ENCODE measurements around the gene TBP. TPM values are rescaled to one million over a fixed set of nuclear protein-coding genes. Genes with fewer than 3 reads are reported as not detected.
"Not testable (repeated sequence)": the region's sequence is repeated elsewhere in the genome, so short reads cannot be mapped to it uniquely, and the experiment has no call there.

The TBP gene
- total RNA-seq, 1 donor, result 11.9 TPM

GRCh38 chr6:170508892-170509722, 45.1 kb upstream of the TBP start:
- not testable (repeated sequence) for H3K4me3 ChIP-seq (ENCODE audit: insufficient read depth, low read length); H2AFZ ChIP-seq (ENCODE audit: low read length); DNase-seq (ENCODE audit: insufficient read length, low spot score, missing footprints); H3K79me2 ChIP-seq (ENCODE audit: insufficient read depth, low read length); H3K4me1 ChIP-seq (ENCODE audit: insufficient read depth, low read length); H3K9me3 ChIP-seq (ENCODE audit: low read depth, low read length); H4K20me1 ChIP-seq (ENCODE audit: insufficient read depth, low read length); H3K27ac ChIP-seq (ENCODE audit: low read depth, low read length); H3K27me3 ChIP-seq (ENCODE audit: insufficient read depth, low read length); H3K36me3 ChIP-seq (ENCODE audit: insufficient read depth, low read length); H3K4me2 ChIP-seq (ENCODE audit: insufficient read depth, low read length)

- H3K4me3 ChIP-seq (ENCODE audit: insufficient read depth, low read length), result no peak overlapping the region
- no peak for DNase-seq (ENCODE audit: insufficient read length, low spot score, missing footprints)
- no peak for TF ChIP-seq CTCF (IDR thresholded peaks at IDR 0.05; ENCODE audit: extremely low read depth, low read depth, low read length)
- no peaks in the 10 kb centered on the region for H3K9me3 ChIP-seq (ENCODE audit: low read depth, low read length)
- H3K4me2 ChIP-seq (ENCODE audit: insufficient read depth, low read length), result no peak overlapping the region
- H3K27ac ChIP-seq (ENCODE audit: low read depth, low read length), result no peak overlapping the region
- H3K27me3 ChIP-seq (ENCODE audit: insufficient read depth, low read length), result no peaks in the 10 kb centered on the region
- H3K4me1 ChIP-seq (ENCODE audit: insufficient read depth, low read length), result no peaks in the 10 kb centered on the region
- H4K20me1 ChIP-seq (ENCODE audit: insufficient read depth, low read length), result no peaks in the 10 kb centered on the region
- no peaks in the 10 kb centered on the region for H3K36me3 ChIP-seq (ENCODE audit: insufficient read depth, low read length)
- no peaks in the 10 kb centered on the region for H3K79me2 ChIP-seq (ENCODE audit: insufficient read depth, low read length)
- H2AFZ ChIP-seq (ENCODE audit: low read length), result no peak overlapping the region
These were observed 44.5 kb upstream of the TBP start for GRCh38 chr6:170509723-170510018.

GRCh38 chr6:170510631-170511030, 43.5 kb upstream of the TBP start:
- Histone ChIP-seq H3K9me3 (ENCODE audit: low read depth, low read length) (no peaks in the 10 kb centered on the region), H4K20me1 (ENCODE audit: insufficient read depth, low read length) (no peaks in the 10 kb centered on the region), H3K4me1 (ENCODE audit: insufficient read depth, low read length) (no peaks in the 10 kb centered on the region), H3K79me2 (ENCODE audit: insufficient read depth, low read length) (no peaks in the 10 kb centered on the region), H3K4me2 (ENCODE audit: insufficient read depth, low read length) (no peak overlapping the region), H3K27me3 (ENCODE audit: insufficient read depth, low read length) (no peaks in the 10 kb centered on the region), H3K36me3 (ENCODE audit: insufficient read depth, low read length) (no peaks in the 10 kb centered on the region), H3K4me3 (ENCODE audit: insufficient read depth, low read length) (no peak overlapping the region), H2AFZ (ENCODE audit: low read length) (no peak overlapping the region), H3K27ac (ENCODE audit: low read depth, low read length) (no peak overlapping the region)
- DNase-seq (ENCODE audit: insufficient read length, low spot score, missing footprints), result no peak
- no peak for TF ChIP-seq CTCF (IDR thresholded peaks at IDR 0.05; ENCODE audit: extremely low read depth, low read depth, low read length)

DNA sequence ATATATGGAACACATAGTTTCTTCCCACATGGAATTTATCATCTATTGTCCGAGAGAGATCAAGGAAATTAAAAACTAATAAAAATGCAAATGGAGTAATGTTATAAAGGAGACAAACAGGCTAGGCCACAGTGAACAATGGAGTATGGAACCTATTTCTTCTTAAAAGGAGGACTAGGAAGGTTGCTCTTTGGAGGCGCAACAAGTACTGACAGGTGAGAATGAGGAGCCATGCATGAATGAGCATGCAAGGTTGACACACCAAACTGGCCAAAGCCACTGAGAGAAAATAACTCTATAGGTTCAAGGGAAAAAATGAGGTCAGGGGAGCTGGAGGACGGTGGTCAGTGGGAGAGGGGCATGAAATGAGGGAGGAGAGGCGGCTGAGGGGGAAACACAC, 41.9 kb upstream of the TBP start:
- Histone ChIP-seq H3K27ac (ENCODE audit: low read depth, low read length) (no peak overlapping the region), H3K4me2 (ENCODE audit: insufficient read depth, low read length) (no peak overlapping the region)

More for the DNA sequence above, 41.9 kb upstream of the TBP start:
- no peaks in the 10 kb centered on the region for H3K9me3 ChIP-seq (ENCODE audit: low read depth, low read length)
- no peaks in the 10 kb centered on the region for H4K20me1 ChIP-seq (ENCODE audit: insufficient read depth, low read length)
- no peak overlapping the region for H2AFZ ChIP-seq (ENCODE audit: low read length)
- no peak for TF ChIP-seq CTCF (IDR thresholded peaks at IDR 0.05; ENCODE audit: extremely low read depth, low read depth, low read length)
- no peaks in the 10 kb centered on the region for H3K4me1 ChIP-seq (ENCODE audit: insufficient read depth, low read length)
- H3K4me3 ChIP-seq (ENCODE audit: insufficient read depth, low read length), result no peak overlapping the region
- H3K27me3 ChIP-seq (ENCODE audit: insufficient read depth, low read length), result no peaks in the 10 kb centered on the region
- H3K36me3 ChIP-seq (ENCODE audit: insufficient read depth, low read length), result no peaks in the 10 kb centered on the region
- no peak for DNase-seq (ENCODE audit: insufficient read length, low spot score, missing footprints)
- H3K79me2 ChIP-seq (ENCODE audit: insufficient read depth, low read length), result no peaks in the 10 kb centered on the region
